ENCODE data around the gene ARFIP1. TPM values are rescaled to one million over a fixed set of nuclear protein-coding genes. Genes with fewer than 3 reads are reported as not detected.
A peak's percentile ranks its signal among the peaks of the same experiment; 100 is the strongest.

The ARFIP1 gene
- total RNA-seq, 5 donors from 2014 or later (not counting 1 experiment from before 2014, with no cell fraction given): 8.2 to 16.3 (median 12.1) TPM

DNA sequence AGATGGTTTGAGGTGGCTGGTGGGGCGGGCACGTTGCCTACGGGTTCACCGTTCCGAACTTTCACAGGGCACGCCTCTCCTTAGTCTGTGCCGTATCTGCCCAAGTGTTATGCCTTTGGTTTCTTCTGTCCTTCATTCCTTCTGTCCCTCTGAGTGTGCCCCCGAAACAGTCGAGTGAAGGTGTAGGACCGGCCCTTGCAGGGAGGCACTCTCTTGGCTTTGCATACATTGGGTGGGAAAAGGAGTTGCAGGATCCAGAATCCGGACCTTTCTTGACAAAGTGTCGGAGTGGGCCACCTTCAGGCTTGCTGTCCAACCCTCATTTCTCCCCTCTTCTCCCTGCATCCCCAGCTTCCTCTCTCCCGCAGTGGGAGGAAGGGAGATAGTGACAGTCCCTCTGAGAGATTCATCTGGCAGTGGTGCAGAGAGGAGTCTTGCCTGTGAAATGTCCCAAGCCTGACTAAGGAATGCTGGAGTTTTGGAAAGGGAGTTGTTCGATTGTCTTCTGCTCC, 569 bp downstream of the ARFIP1 start:
- Mint-ChIP-seq H3K27ac (peak overlapping the region; percentile 88 to 97), H3K36me3 (no peaks in the 10 kb centered on the region), H3K9me3 (no peaks in the 10 kb centered on the region), H3K27me3 (peaks cover 0 to 9% of the 10 kb centered on the region in 2 donors), H3K4me3 (peak overlapping the region; percentile 88 to 100 (median 98)), H3K4me1 (peaks cover 37 to 58% (median 48%) of the 10 kb centered on the region in 3 donors)
- H3K9me3 ChIP-seq: no peaks in the 10 kb centered on the region
- H3K4me3 ChIP-seq (ENCODE audit: control insufficient read depth in 1 of 2, extremely low read depth in 1 of 2, low read length in 1 of 2): peak overlapping the region; percentile 88 to 91
- DNase-seq: peak in 18 of 35 experiments; percentile 66 to 79 (median 71)
- no peaks in the 10 kb centered on the region for H3K27me3 ChIP-seq (replicated peaks in 1 of 2; ENCODE audit: control insufficient read depth in 2 of 2, extremely low read depth in 1 of 2, insufficient read depth in 2 of 2, low read length in 1 of 2)
- WGBS (ENCODE audit: insufficient coverage): 0% methylated on average over 7 of the region's 14 CpGs
- peak overlapping the region; percentile 75 for H3K27ac ChIP-seq (ENCODE audit: low read length)
- ATAC-seq (replicated peaks in 1 of 4): peak in 1 of 4 experiments; percentile 66
- H3K4me1 ChIP-seq (ENCODE audit: control insufficient read depth in 1 of 2, extremely low read depth in 1 of 2, insufficient read depth in 2 of 2, low read length in 2 of 2): peaks cover 12 to 20% of the 10 kb centered on the region in 2 experiments
- H3K36me3 ChIP-seq (ENCODE audit: control insufficient read depth in 2 of 2, extremely low read depth in 1 of 2, insufficient read depth in 1 of 2, low read length in 1 of 2): no peaks in the 10 kb centered on the region
- ChIA-PET POLR2A (interaction anchor here in 1 of 2 donors (0.6 to 0.7 kb wide), 2 partner anchors 66 to 245 kb away, joined by 3 read pairs; partner anchors contain the start of gene FBXW7), CTCF (interaction anchor here in 1 of 2 donors (1.0 to 2.4 kb wide), 3 partner anchors 11 to 347 kb away, joined by 3 to 10 read pairs (median 7); no protein-coding TSS in a partner anchor)

DNA sequence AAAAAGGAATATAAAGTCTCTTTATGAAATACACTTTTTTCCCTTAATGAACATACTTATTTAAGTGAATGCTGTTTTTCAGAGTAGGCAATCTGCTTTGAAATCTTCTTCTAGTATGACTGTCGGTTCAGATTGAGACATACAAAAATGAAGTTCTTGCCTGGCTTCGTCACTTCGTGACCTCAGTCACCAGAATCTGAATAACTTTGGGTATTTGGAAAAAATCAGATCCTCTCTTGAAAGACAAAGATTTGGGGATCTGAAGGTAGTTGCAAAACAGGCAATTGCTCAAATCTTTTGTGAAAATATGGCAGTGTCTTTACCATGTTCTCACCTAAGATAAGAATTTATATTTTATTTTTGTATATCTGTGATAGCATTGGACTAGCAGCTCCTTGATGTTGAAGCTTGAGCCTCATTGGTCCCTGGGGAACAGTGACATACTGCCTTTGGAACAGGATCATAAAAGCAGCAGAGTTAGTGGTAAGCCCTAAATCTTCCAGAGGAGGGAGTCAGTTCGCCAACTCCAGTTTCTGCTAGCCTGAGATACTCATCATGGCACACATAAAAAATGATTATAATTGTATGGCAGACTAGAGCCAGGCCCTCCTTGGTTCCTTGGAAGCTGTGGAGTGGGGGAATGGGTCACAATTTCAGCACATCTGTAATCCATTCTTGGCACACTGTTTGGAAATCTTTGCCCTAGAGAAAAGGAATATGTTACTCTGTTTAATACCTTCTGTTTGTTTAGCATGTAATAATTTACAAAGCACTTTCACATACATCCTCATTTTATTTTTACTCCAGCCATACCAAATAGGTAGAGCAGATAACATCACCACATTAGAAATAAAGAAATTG, 5.0 kb downstream of the ARFIP1 start:
- H3K9me3 ChIP-seq: no peaks in the 10 kb centered on the region
- Mint-ChIP-seq H3K4me1 (peaks cover 45 to 66% (median 46%) of the 10 kb centered on the region in 3 donors), H3K4me3 (no peak overlapping the region), H3K36me3 (peaks cover 3% of the 10 kb centered on the region), H3K27ac (peak overlapping the region; percentile 41 to 83), H3K9me3 (no peaks in the 10 kb centered on the region), H3K27me3 (no peaks in the 10 kb centered on the region)
- CTCF ChIA-PET: interaction anchor here in 1 of 2 donors (0.9 to 1.4 kb wide), 3 partner anchors 284 to 376 kb away, joined by 3 read pairs; no protein-coding TSS in a partner anchor
- ATAC-seq (replicated peaks in 1 of 4) (no peak), DNase-seq (no peak)
- POLR2A ChIA-PET: no interaction called here
- H3K4me3 ChIP-seq (ENCODE audit: control insufficient read depth in 1 of 2, extremely low read depth in 1 of 2, low read length in 1 of 2): no peak overlapping the region
- 97% methylated on average over 3 of the region's 4 CpGs for WGBS (ENCODE audit: insufficient coverage)
- peaks cover 12 to 18% of the 10 kb centered on the region in 2 experiments for H3K4me1 ChIP-seq (ENCODE audit: control insufficient read depth in 1 of 2, extremely low read depth in 1 of 2, insufficient read depth in 2 of 2, low read length in 2 of 2)
- H3K27ac ChIP-seq (ENCODE audit: low read length): no peak overlapping the region
- H3K36me3 ChIP-seq (ENCODE audit: control insufficient read depth in 2 of 2, extremely low read depth in 1 of 2, insufficient read depth in 1 of 2, low read length in 1 of 2): no peaks in the 10 kb centered on the region
- no peaks in the 10 kb centered on the region for H3K27me3 ChIP-seq (replicated peaks in 1 of 2; ENCODE audit: control insufficient read depth in 2 of 2, extremely low read depth in 1 of 2, insufficient read depth in 2 of 2, low read length in 1 of 2)

DNA sequence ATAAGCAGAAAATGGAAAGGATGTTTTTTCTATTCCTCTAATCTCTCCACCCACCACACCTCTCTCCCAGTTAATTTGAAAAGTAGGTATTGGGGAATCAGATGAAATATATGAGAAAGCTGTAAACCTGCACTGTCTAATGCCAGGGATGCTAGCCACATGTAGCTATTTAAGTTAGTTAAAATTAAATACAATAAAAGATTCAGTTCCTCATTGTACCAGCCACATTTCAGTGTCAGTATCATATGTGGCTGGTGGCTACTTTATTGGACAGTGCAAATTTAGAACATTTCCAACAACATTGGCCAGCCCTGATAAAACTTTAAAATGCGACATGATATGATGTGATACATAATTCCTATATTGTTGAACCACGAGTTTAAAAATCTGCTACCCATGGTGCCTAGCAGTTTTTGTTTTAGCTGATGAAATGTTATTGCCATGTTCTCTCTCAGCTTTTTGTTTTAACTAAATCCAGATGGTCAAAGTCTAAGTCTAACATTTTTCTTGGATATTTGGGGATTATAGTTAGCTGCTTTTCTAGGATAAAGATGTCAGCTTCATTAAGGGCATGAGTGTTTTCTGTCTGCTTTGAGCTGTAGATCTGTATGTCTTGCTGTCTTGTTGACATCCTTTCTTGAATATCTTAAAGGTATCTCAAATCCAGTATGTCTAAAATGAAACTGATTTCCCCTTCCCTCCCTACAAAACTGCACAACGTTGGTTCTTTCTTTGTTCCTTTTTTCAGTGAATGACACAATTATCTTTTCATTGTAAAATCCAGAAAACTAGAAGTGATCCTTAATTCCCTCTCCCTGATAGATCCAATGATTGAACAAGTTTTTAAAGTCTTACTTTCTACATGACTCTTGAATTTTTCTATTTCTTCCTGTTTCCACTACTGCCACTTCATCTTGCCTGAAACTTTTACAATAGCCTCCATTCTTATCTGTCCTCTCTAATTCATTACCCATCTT, 6.2 kb downstream of the ARFIP1 start:
- Histone ChIP-seq H3K4me3 (ENCODE audit: control insufficient read depth in 1 of 2, extremely low read depth in 1 of 2, low read length in 1 of 2) (no peak overlapping the region), H3K27me3 (replicated peaks in 1 of 2; ENCODE audit: control insufficient read depth in 2 of 2, extremely low read depth in 1 of 2, insufficient read depth in 2 of 2, low read length in 1 of 2) (no peaks in the 10 kb centered on the region), H3K9me3 (no peaks in the 10 kb centered on the region), H3K27ac (ENCODE audit: low read length) (peak overlapping the region; percentile 32), H3K36me3 (ENCODE audit: control insufficient read depth in 2 of 2, extremely low read depth in 1 of 2, insufficient read depth in 1 of 2, low read length in 1 of 2) (no peaks in the 10 kb centered on the region), H3K4me1 (ENCODE audit: control insufficient read depth in 1 of 2, extremely low read depth in 1 of 2, insufficient read depth in 2 of 2, low read length in 2 of 2) (peaks cover 4 to 10% of the 10 kb centered on the region in 2 experiments)
- H3K9me3 Mint-ChIP-seq: no peaks in the 10 kb centered on the region
- peaks cover 3% of the 10 kb centered on the region for H3K36me3 Mint-ChIP-seq
- peaks cover 33 to 55% (median 39%) of the 10 kb centered on the region in 3 donors for H3K4me1 Mint-ChIP-seq
- WGBS (ENCODE audit: insufficient coverage): 0% methylated on average over 1 of the region's 3 CpGs
- H3K27ac Mint-ChIP-seq: peak overlapping the region; percentile 79 to 83
- ATAC-seq (replicated peaks in 1 of 4) (peak in 3 of 4 experiments; percentile 30 to 45 (median 37)), DNase-seq (no peak)
- ChIA-PET CTCF (interaction anchor here (0.9 to 1.4 kb wide), 5 partner anchors 23 to 378 kb away, joined by 3 read pairs; no protein-coding TSS in a partner anchor), POLR2A (interaction anchor here in 1 of 2 donors (0.6 kb wide), 1 partner anchor 560 kb away, joined by 3 read pairs; no protein-coding TSS in a partner anchor)
- peak overlapping the region; percentile 41 to 51 (median 44) for H3K4me3 Mint-ChIP-seq
- no peaks in the 10 kb centered on the region for H3K27me3 Mint-ChIP-seq

DNA sequence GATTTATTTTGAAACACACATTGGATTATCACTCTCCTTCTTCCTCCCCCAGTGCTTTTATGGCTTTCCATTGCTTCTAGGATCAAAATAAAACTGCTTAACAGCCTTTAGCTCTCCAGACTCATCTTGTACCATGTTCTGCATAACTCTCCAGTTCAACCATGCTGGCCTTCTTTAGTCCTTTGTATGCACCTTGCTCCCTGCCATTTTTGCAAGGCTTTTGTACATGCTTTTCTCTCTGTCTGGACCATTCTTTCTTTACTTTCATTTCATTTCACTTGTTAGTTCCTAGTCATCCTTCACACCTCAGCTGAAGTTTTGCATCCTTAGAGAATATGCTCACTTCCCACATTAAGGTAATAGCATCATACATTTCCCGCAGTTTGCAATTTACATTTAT, 6.9 kb downstream of the ARFIP1 start:
- Mint-ChIP-seq H3K36me3 (peaks cover 3% of the 10 kb centered on the region), H3K27me3 (no peaks in the 10 kb centered on the region), H3K4me1 (peaks cover 28 to 51% (median 36%) of the 10 kb centered on the region in 3 donors), H3K9me3 (no peaks in the 10 kb centered on the region), H3K4me3 (peak overlapping the region; percentile 41 to 51 (median 44)), H3K27ac (peak overlapping the region; percentile 79 to 83)
- Histone ChIP-seq H3K4me3 (ENCODE audit: control insufficient read depth in 1 of 2, extremely low read depth in 1 of 2, low read length in 1 of 2) (no peak overlapping the region), H3K4me1 (ENCODE audit: control insufficient read depth in 1 of 2, extremely low read depth in 1 of 2, insufficient read depth in 2 of 2, low read length in 2 of 2) (peaks cover 0 to 8% of the 10 kb centered on the region in 2 experiments), H3K27ac (ENCODE audit: low read length) (peak overlapping the region; percentile 32), H3K9me3 (no peaks in the 10 kb centered on the region), H3K27me3 (replicated peaks in 1 of 2; ENCODE audit: control insufficient read depth in 2 of 2, extremely low read depth in 1 of 2, insufficient read depth in 2 of 2, low read length in 1 of 2) (no peaks in the 10 kb centered on the region), H3K36me3 (ENCODE audit: control insufficient read depth in 2 of 2, extremely low read depth in 1 of 2, insufficient read depth in 1 of 2, low read length in 1 of 2) (no peaks in the 10 kb centered on the region)
- ATAC-seq (replicated peaks in 1 of 4) (no peak), DNase-seq (no peak)
- WGBS (ENCODE audit: insufficient coverage): no CpG with 5 or more reads among the region's 1 CpG
- ChIA-PET CTCF (interaction anchor here (1.1 to 1.4 kb wide), 2 partner anchors 297 to 340 kb away, joined by 3 read pairs; no protein-coding TSS in a partner anchor), POLR2A (interaction anchor here in 1 of 2 donors (0.7 kb wide), 1 partner anchor 16 kb away, joined by 4 read pairs; no protein-coding TSS in a partner anchor)

DNA sequence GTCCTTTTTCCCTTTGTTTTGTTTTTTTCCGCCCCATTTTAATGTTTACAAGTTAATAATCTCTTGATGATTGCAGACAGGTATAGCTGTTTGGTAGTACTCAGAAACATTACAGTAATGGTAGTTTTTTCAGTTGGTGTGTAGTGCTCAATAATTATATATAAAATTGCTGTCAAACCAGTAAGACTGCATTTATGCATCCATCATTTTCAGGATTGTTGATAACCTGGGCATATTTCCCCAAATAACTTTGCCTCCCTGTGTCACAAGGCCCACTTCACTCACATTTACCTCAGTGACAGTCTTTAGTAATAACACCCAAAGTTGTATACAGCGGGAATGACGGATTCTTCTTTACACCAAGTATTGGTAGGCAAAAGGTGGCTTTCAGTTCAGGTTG, 16.1 kb downstream of the ARFIP1 start:
- H3K9me3 ChIP-seq: no peaks in the 10 kb centered on the region
- H3K27ac Mint-ChIP-seq: no peak overlapping the region
- H3K27me3 Mint-ChIP-seq: no peaks in the 10 kb centered on the region
- H3K27ac ChIP-seq (ENCODE audit: low read length): no peak overlapping the region
- peaks cover 10% of the 10 kb centered on the region for H3K36me3 Mint-ChIP-seq
- CTCF ChIA-PET: no interaction called here
- no peaks in the 10 kb centered on the region for H3K4me1 ChIP-seq (ENCODE audit: control insufficient read depth in 1 of 2, extremely low read depth in 1 of 2, insufficient read depth in 2 of 2, low read length in 2 of 2)
- no peak for ATAC-seq (replicated peaks in 1 of 4)
- DNase-seq: no peak
- H3K4me3 Mint-ChIP-seq: no peak overlapping the region
- no peak overlapping the region for H3K4me3 ChIP-seq (ENCODE audit: control insufficient read depth in 1 of 2, extremely low read depth in 1 of 2, low read length in 1 of 2)
- no CpG with 5 or more reads among the region's 3 CpGs for WGBS (ENCODE audit: insufficient coverage)
- POLR2A ChIA-PET: no interaction called here
- no peaks in the 10 kb centered on the region for H3K9me3 Mint-ChIP-seq
- H3K27me3 ChIP-seq (replicated peaks in 1 of 2; ENCODE audit: control insufficient read depth in 2 of 2, extremely low read depth in 1 of 2, insufficient read depth in 2 of 2, low read length in 1 of 2): no peaks in the 10 kb centered on the region
- H3K4me1 Mint-ChIP-seq: peaks cover 2 to 16% (median 7%) of the 10 kb centered on the region in 3 donors
- no peaks in the 10 kb centered on the region for H3K36me3 ChIP-seq (ENCODE audit: control insufficient read depth in 2 of 2, extremely low read depth in 1 of 2, insufficient read depth in 1 of 2, low read length in 1 of 2)
